Measurements from ENCODE around the gene EXOC1. TPM values are rescaled to one million over a fixed set of nuclear protein-coding genes. Genes with fewer than 3 reads are reported as not detected.

The EXOC1 gene
- total RNA-seq, 2 experiments from 2014 or later, result 23.7 to 33.5 TPM

- H3K4me3 ChIP-seq (ENCODE audit: low read depth, low read length, poor library complexity, severe bottlenecking), result no peak overlapping the region
- no peak overlapping the region for H3K4me2 ChIP-seq (ENCODE audit: low read length)
- CTCF ChIA-PET (ENCODE audit: unreplicated experiment), result no interaction called here
- H3K79me2 ChIP-seq (ENCODE audit: insufficient read depth, low read depth, low read length), result no peaks in the 10 kb centered on the region
- BruUV-seq (replicated peaks), result no TSS peak
- no peak overlapping the region for H3K27ac ChIP-seq (ENCODE audit: low read depth, low read length, poor library complexity, severe bottlenecking)
- no peak for TF ChIP-seq CTCF (conservative IDR thresholded peaks at IDR 0.05; ENCODE audit: low read length)
- TF ChIP-seq EZH2phosphoT487 (IDR thresholded peaks at IDR 0.05; ENCODE audit: borderline replicate concordance, low read depth, low read length), result no peak
- intact Hi-C loops (cut with micrococcal nuclease; ENCODE audit: unreplicated experiment), result no loop called here
- no peak for DNase-seq (ENCODE audit: low spot score)
- POLR2A ChIA-PET, result interaction anchor here (1.2 kb wide), 1 partner anchor 9 kb away, joined by 3 read pairs; no protein-coding TSS in a partner anchor
- H3K4me1 ChIP-seq (ENCODE audit: insufficient read depth, low read length, poor library complexity, severe bottlenecking), result no peaks in the 10 kb centered on the region
- no peak overlapping the region for H2AFZ ChIP-seq (ENCODE audit: low read length)
- no peaks in the 10 kb centered on the region for H3K9me2 ChIP-seq (ENCODE audit: insufficient read depth, low read length)
- peaks cover 31% of the 10 kb centered on the region for H3K36me3 ChIP-seq (ENCODE audit: insufficient read depth, low read length)
- no peaks in the 10 kb centered on the region; the same call in 1 of the 2 replicates for H3K9me3 ChIP-seq (ENCODE audit: low read length)
- H4K20me1 ChIP-seq (ENCODE audit: insufficient read depth, low read length), result no peaks in the 10 kb centered on the region
These were observed 52.9 kb downstream of the EXOC1 start for GRCh38 chr4:55906323-55906722.

- Histone ChIP-seq H3K36me3 (ENCODE audit: insufficient read depth, low read length) (peaks cover 31% of the 10 kb centered on the region), H3K9me2 (ENCODE audit: insufficient read depth, low read length) (no peaks in the 10 kb centered on the region), H3K4me2 (ENCODE audit: low read length) (no peak overlapping the region), H2AFZ (ENCODE audit: low read length) (no peak overlapping the region), H4K20me1 (ENCODE audit: insufficient read depth, low read length) (no peaks in the 10 kb centered on the region), H3K79me2 (ENCODE audit: insufficient read depth, low read depth, low read length) (no peaks in the 10 kb centered on the region), H3K27ac (ENCODE audit: low read depth, low read length, poor library complexity, severe bottlenecking) (no peak overlapping the region), H3K4me3 (ENCODE audit: low read depth, low read length, poor library complexity, severe bottlenecking) (no peak overlapping the region), H3K9me3 (ENCODE audit: low read length) (no peaks in the 10 kb centered on the region; the same call in 1 of the 2 replicates), H3K4me1 (ENCODE audit: insufficient read depth, low read length, poor library complexity, severe bottlenecking) (no peaks in the 10 kb centered on the region)
- BruUV-seq (replicated peaks), result no TSS peak
- no peak for DNase-seq (ENCODE audit: low spot score)
- POLR2A ChIA-PET, result no interaction called here
- TF ChIP-seq EZH2phosphoT487 (IDR thresholded peaks at IDR 0.05; ENCODE audit: borderline replicate concordance, low read depth, low read length), result no peak
- TF ChIP-seq CTCF (conservative IDR thresholded peaks at IDR 0.05; ENCODE audit: low read length), result no peak
- intact Hi-C loops (cut with micrococcal nuclease; ENCODE audit: unreplicated experiment), result no loop called here
- CTCF ChIA-PET (ENCODE audit: unreplicated experiment), result no interaction called here
These were observed 53.5 kb downstream of the EXOC1 start for GRCh38 chr4:55906989-55907388.

- CTCF ChIA-PET (ENCODE audit: unreplicated experiment), result no interaction called here
- intact Hi-C loops (cut with micrococcal nuclease; ENCODE audit: unreplicated experiment), result no loop called here
- Histone ChIP-seq H3K4me3 (ENCODE audit: low read depth, low read length, poor library complexity, severe bottlenecking) (no peak overlapping the region), H2AFZ (ENCODE audit: low read length) (no peak overlapping the region), H3K4me2 (ENCODE audit: low read length) (no peak overlapping the region), H4K20me1 (ENCODE audit: insufficient read depth, low read length) (no peaks in the 10 kb centered on the region), H3K4me1 (ENCODE audit: insufficient read depth, low read length, poor library complexity, severe bottlenecking) (no peaks in the 10 kb centered on the region), H3K79me2 (ENCODE audit: insufficient read depth, low read depth, low read length) (no peaks in the 10 kb centered on the region), H3K36me3 (ENCODE audit: insufficient read depth, low read length) (peaks cover 26% of the 10 kb centered on the region), H3K9me2 (ENCODE audit: insufficient read depth, low read length) (no peaks in the 10 kb centered on the region), H3K9me3 (ENCODE audit: low read length) (no peaks in the 10 kb centered on the region; the same call in 1 of the 2 replicates), H3K27ac (ENCODE audit: low read depth, low read length, poor library complexity, severe bottlenecking) (no peak overlapping the region)
- TF ChIP-seq CTCF (conservative IDR thresholded peaks at IDR 0.05; ENCODE audit: low read length) (no peak), EZH2phosphoT487 (IDR thresholded peaks at IDR 0.05; ENCODE audit: borderline replicate concordance, low read depth, low read length) (no peak)
- DNase-seq (ENCODE audit: low spot score), result no peak
- BruUV-seq (replicated peaks), result no TSS peak
- POLR2A ChIA-PET, result no interaction called here
These were observed 54.0 kb downstream of the EXOC1 start for GRCh38 chr4:55907469-55907868.
